ENCODE measurements around the gene LY6G5C. TPM values are rescaled to one million over a fixed set of nuclear protein-coding genes. Genes with fewer than 3 reads are reported as not detected.

Gene LY6G5C
- total and polyA plus RNA-seq, 2 donors (not counting 1 experiment from before 2014, with no cell fraction given): 0.83 to 2.0 TPM

DNA sequence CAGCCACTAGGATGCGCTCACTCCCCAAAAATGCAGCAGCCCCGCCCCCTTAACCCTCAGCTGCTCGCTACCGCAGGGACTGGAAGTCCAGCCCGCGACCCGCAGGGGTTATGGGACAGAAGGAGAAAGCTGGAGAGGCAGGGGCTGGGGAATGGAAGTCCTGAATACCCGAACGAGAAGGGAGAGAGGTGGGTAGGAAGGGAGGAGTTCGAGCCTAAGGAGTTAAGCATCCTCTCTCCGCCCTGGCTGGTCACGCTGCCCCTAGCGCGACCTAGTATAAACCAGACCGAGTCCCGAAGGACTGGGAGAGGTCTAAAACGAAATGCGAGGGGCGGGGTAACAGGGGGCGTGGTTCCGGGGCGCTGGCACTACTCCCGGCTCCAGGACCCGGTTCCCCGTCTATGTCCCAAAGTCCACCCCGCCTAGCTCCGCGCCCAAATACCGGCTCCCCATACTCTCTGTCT lies 48.7 kb upstream of the LY6G5C start:
- H3K9ac ChIP-seq (ENCODE audit: insufficient read depth, low read length): peak overlapping the region; percentile 61
- TF ChIP-seq EZH2 (IDR thresholded peaks at IDR 0.05; ENCODE audit: low read length, missing control alignments): no peak
- TF ChIP-seq, protein P1, sequence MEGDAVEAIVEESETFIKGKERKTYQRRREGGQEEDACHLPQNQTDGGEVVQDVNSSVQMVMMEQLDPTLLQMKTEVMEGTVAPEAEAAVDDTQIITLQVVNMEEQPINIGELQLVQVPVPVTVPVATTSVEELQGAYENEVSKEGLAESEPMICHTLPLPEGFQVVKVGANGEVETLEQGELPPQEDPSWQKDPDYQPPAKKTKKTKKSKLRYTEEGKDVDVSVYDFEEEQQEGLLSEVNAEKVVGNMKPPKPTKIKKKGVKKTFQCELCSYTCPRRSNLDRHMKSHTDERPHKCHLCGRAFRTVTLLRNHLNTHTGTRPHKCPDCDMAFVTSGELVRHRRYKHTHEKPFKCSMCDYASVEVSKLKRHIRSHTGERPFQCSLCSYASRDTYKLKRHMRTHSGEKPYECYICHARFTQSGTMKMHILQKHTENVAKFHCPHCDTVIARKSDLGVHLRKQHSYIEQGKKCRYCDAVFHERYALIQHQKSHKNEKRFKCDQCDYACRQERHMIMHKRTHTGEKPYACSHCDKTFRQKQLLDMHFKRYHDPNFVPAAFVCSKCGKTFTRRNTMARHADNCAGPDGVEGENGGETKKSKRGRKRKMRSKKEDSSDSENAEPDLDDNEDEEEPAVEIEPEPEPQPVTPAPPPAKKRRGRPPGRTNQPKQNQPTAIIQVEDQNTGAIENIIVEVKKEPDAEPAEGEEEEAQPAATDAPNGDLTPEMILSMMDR (conservative IDR thresholded peaks at IDR 0.05 in 1 of 2, IDR thresholded peaks at IDR 0.05 in 1 of 2; ENCODE audit: low read depth in 1 of 2, low read length in 2 of 2): peak in 1 of 2 donors; percentile 29
- peaks cover 19% of the 10 kb centered on the region for H3K4me1 ChIP-seq (ENCODE audit: control insufficient read depth, extremely low read depth, insufficient read depth, low read length)
- peaks cover 34% of the 10 kb centered on the region for H3K36me3 ChIP-seq (ENCODE audit: control insufficient read depth, insufficient read depth, low read length)
- peak overlapping the region; percentile 99 for H3K4me2 ChIP-seq (ENCODE audit: extremely low read depth, insufficient read depth, low read length)
- H3K9me3 ChIP-seq (ENCODE audit: control insufficient read depth, insufficient read depth, low read depth, low read length): no peaks in the 10 kb centered on the region
- H2AFZ ChIP-seq (ENCODE audit: low read length): peak overlapping the region; percentile 72
- H3K79me2 ChIP-seq (ENCODE audit: control insufficient read depth, insufficient read depth, low read length): peaks cover 27% of the 10 kb centered on the region
- H3K4me3 ChIP-seq (replicated peaks in 1 of 4; ENCODE audit: control extremely low read depth in 1 of 4, insufficient read depth in 1 of 4, low read depth in 3 of 4, low read length in 4 of 4): peak overlapping the region; percentile 68 to 96 (median 82)
- no peaks in the 10 kb centered on the region for H3K27me3 ChIP-seq (ENCODE audit: control insufficient read depth, insufficient read depth, low read length)
- H3K27ac ChIP-seq (ENCODE audit: insufficient read depth, low read length): peak overlapping the region; percentile 76
- H4K20me1 ChIP-seq (ENCODE audit: control insufficient read depth, extremely low read depth, insufficient read depth, low read length): no peaks in the 10 kb centered on the region
- DNase-seq (ENCODE audit: low read depth in 2 of 2): peak; percentile 83 to 91

DNA sequence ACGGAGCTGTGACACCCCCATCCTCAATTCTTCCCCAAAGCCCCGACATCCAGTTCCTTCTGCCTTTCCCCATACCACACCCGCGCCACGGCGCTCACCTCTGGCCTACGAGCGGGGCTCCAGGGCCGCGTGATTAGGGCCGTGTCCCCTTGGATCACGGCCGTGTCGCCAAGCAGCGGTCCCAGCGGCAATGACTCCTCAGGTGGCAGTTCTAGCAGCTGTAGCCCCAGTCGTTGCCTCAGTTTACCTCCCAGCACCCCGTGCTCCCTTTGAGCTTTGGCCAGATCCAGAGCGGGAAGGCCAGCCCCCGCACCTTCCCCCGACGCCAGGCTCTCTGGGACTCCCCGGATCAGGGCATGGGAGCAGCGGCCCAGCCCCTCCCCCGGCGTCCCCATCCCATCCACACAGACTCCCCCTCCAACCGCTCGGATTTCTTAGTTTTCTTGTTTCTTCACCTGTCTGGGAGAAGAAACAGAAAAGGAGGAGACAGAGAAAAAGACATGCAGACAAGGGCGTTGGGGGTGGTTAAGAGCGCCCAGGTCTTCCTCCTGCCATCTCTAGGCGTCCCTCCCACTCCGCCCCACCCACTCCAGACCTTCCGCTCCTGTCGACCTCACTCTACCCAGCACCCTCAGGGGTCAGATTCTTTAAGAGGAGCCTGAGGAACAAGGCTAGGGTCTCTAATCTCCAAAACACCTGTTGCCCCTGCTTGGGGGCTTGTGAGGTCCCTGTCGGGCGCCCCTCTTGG lies 48.1 kb upstream of the LY6G5C start, which contains the start of gene DDAH2:
Gene DDAH2, minus strand, starts transcription at position 533 of the 748 bp plus-strand sequence. Its CDS starts 138 bp downstream, at position 395.
- peaks cover 32% of the 10 kb centered on the region for H3K36me3 ChIP-seq (ENCODE audit: control insufficient read depth, insufficient read depth, low read length)
- H3K9ac ChIP-seq (ENCODE audit: insufficient read depth, low read length): peak within 1 kb of the TSS; percentile 61
- TF ChIP-seq, protein P1 (conservative IDR thresholded peaks at IDR 0.05 in 1 of 2, IDR thresholded peaks at IDR 0.05 in 1 of 2; ENCODE audit: low read depth in 1 of 2, low read length in 2 of 2): peak in 1 of 2 donors; percentile 33
- no peak for TF ChIP-seq EZH2 (IDR thresholded peaks at IDR 0.05; ENCODE audit: low read length, missing control alignments)
- no peak for DNase-seq (ENCODE audit: low read depth in 2 of 2)
- peak within 1 kb of the TSS; percentile 68 to 96 (median 82) for H3K4me3 ChIP-seq (replicated peaks in 1 of 4; ENCODE audit: control extremely low read depth in 1 of 4, insufficient read depth in 1 of 4, low read depth in 3 of 4, low read length in 4 of 4)
- no peaks in the 10 kb centered on the region for H3K9me3 ChIP-seq (ENCODE audit: control insufficient read depth, insufficient read depth, low read depth, low read length)
- peaks cover 15% of the 10 kb centered on the region for H3K4me1 ChIP-seq (ENCODE audit: control insufficient read depth, extremely low read depth, insufficient read depth, low read length)
- H2AFZ ChIP-seq (ENCODE audit: low read length): peak within 1 kb of the TSS; percentile 72
- H3K27ac ChIP-seq (ENCODE audit: insufficient read depth, low read length): peak within 1 kb of the TSS; percentile 76
- H4K20me1 ChIP-seq (ENCODE audit: control insufficient read depth, extremely low read depth, insufficient read depth, low read length): no peaks in the 10 kb centered on the region
- peaks cover 21% of the 10 kb centered on the region for H3K79me2 ChIP-seq (ENCODE audit: control insufficient read depth, insufficient read depth, low read length)
- H3K27me3 ChIP-seq (ENCODE audit: control insufficient read depth, insufficient read depth, low read length): no peaks in the 10 kb centered on the region
- peak within 1 kb of the TSS; percentile 99 for H3K4me2 ChIP-seq (ENCODE audit: extremely low read depth, insufficient read depth, low read length)
